GM23338 (cell line): ENCODE results near the gene AGO1. TPM values are rescaled to one million over a fixed set of nuclear protein-coding genes. Genes with fewer than 3 reads are reported as not detected.
"Not testable (repeated sequence)": the region's sequence is repeated elsewhere in the genome, so short reads cannot be mapped to it uniquely, and the experiment has no call there.

Source experiments
- ATAC-seq: fragments of 200-7000 bp; cut with Tn5 transposase; 3 replicates; pipeline ENCODE4 v1.9.1; 2020
- DNase-seq: peaks from one replicate; pipeline ENCODE4 v3.0.0-alpha.2; 2015; ENCODE audit warnings: low spot score
- H2AFZ ChIP-seq: fragments of 200-600 bp; sonication (generic); 2 replicates; pipeline ENCODE4 v1.8.0; 2016; ENCODE audit warnings: antibody characterized with exemption, mild to moderate bottlenecking, moderate library complexity
- H3F3A ChIP-seq: fragments of 200-600 bp; sonication (generic); replicated peaks from 2 replicates; pipeline ENCODE4 v1.8.0; 2017; ENCODE audit warnings: antibody characterized with exemption, mixed run types, low read depth
- H3K27ac ChIP-seq: fragments of 200-600 bp; sonication (generic); 2 replicates; pipeline ENCODE4 v1.6.1; 2016; ENCODE audit warnings: low read depth
- H3K27me3 ChIP-seq: fragments of 200-600 bp; sonication (generic); 2 replicates; pipeline ENCODE4 v1.8.0; 2016; ENCODE audit warnings: mild to moderate bottlenecking, mixed run types, moderate library complexity; ENCODE audit not compliant: insufficient read depth
- H3K36me3 ChIP-seq: fragments of 200-600 bp; sonication (generic); 2 replicates; pipeline ENCODE4 v1.8.0; 2016; ENCODE audit warnings: mild to moderate bottlenecking; ENCODE audit not compliant: insufficient read depth
- H3K4me1 ChIP-seq: fragments of 200-600 bp; sonication (generic); 2 replicates; pipeline ENCODE4 v1.8.0; 2016; ENCODE audit warnings: mild to moderate bottlenecking, moderate library complexity; ENCODE audit not compliant: insufficient read depth
- H3K4me2 ChIP-seq: fragments of 200-600 bp; sonication (generic); 2 replicates; pipeline ENCODE4 v1.7.1; 2017; ENCODE audit warnings: mixed run types
- H3K4me3 ChIP-seq: fragments of 200-600 bp; sonication (generic); 2 replicates; pipeline ENCODE4 v1.6.1; 2016; ENCODE audit warnings: mixed run types
- H3K79me2 ChIP-seq: fragments of 200-600 bp; sonication (generic); replicated peaks from 2 replicates; pipeline ENCODE4 v1.8.0; 2017; ENCODE audit warnings: mild to moderate bottlenecking; ENCODE audit not compliant: insufficient read depth
- H3K9me2 ChIP-seq: fragments of 200-600 bp; sonication (generic); 2 replicates; pipeline ENCODE4 v1.8.0; 2017; ENCODE audit not compliant: insufficient read depth
- H4K20me1 ChIP-seq: fragments of 200-600 bp; sonication (generic); replicated peaks from 2 replicates; pipeline ENCODE4 v1.8.0; 2017; ENCODE audit warnings: mild to moderate bottlenecking; ENCODE audit not compliant: insufficient read depth
- H3K27ac Mint-ChIP-seq: 2 replicates; pipeline ENCODE4 v1.8.0; 2020; ENCODE audit warnings: inconsistent platforms, mild to moderate bottlenecking, moderate library complexity, mixed read lengths
- H3K27me3 Mint-ChIP-seq: 3 replicates; pipeline ENCODE4 v1.8.0; 2022; ENCODE audit warnings: low read depth, mild to moderate bottlenecking, moderate library complexity, mixed read lengths, inconsistent platforms; ENCODE audit not compliant: insufficient read depth, poor library complexity
- H3K36me3 Mint-ChIP-seq: 3 replicates; pipeline ENCODE4 v1.8.0; 2021; ENCODE audit warnings: low read depth, mild to moderate bottlenecking, inconsistent platforms, moderate library complexity, mixed read lengths
- H3K4me1 Mint-ChIP-seq: 3 replicates; pipeline ENCODE4 v1.8.0; 2020; ENCODE audit warnings: mild to moderate bottlenecking, inconsistent platforms, mixed read lengths
- H3K4me3 Mint-ChIP-seq: 3 replicates; pipeline ENCODE4 v1.8.0; 2021; ENCODE audit warnings: moderate library complexity, mild to moderate bottlenecking, inconsistent platforms, mixed read lengths
- H3K9me3 Mint-ChIP-seq: 3 replicates; pipeline ENCODE4 v1.8.0; 2020; ENCODE audit warnings: moderate library complexity, mild to moderate bottlenecking, inconsistent platforms, mixed read lengths
- CTCF ChIP-seq, 2 experiments: fragments of 200-600 bp in 1 of 2; sonication (generic) in 1 of 2; conservative IDR thresholded peaks; 2 replicates each; pipeline versions ENCODE4 v1.5.1 to v1.6.1; 2016 to 2017; ENCODE audit warnings: antibody characterized with exemption in 2 of 2, low read depth in 2 of 2, mild to moderate bottlenecking in 2 of 2, moderate library complexity in 1 of 2
- EZH2 ChIP-seq: fragments of 200-600 bp; sonication (generic); IDR thresholded peaks from one replicate; pipeline ENCODE4 v1.8.0; 2017; ENCODE audit warnings: antibody characterized with exemption, mild to moderate bottlenecking, low read depth; ENCODE audit not compliant: unreplicated experiment
- EZH2phosphoT487 ChIP-seq: fragments of 200-600 bp; sonication (generic); IDR thresholded peaks from one replicate; pipeline ENCODE4 v1.8.1; 2018; ENCODE audit warnings: antibody characterized with exemption; ENCODE audit not compliant: unreplicated experiment
- POLR2AphosphoS5 ChIP-seq: IDR thresholded peaks from 2 replicates; pipeline ENCODE4 v1.6.1; 2016; ENCODE audit warnings: antibody characterized with exemption, low read depth
- REST ChIP-seq: IDR thresholded peaks from one replicate; pipeline ENCODE4 v1.6.1; 2018; ENCODE audit warnings: antibody characterized with exemption; ENCODE audit not compliant: unreplicated experiment
- STAT1 ChIP-seq: IDR thresholded peaks from one replicate; pipeline ENCODE4 v1.6.1; 2016; ENCODE audit warnings: antibody characterized with exemption; ENCODE audit not compliant: unreplicated experiment
- ZNF114 ChIP-seq: fragments of 250-450 bp; sonication (Bioruptor Pico); IDR thresholded peaks from 2 replicates; pipeline ENCODE4 v1.5.0; 2020; ENCODE audit warnings: mild to moderate bottlenecking, moderate library complexity
- polyA plus RNA-seq: library from polyadenylated mRNA; unstranded; fragments of >200 nt; fragmentation: Nextera tagmentation; extraction: Ambion mirVana; gene quantifications from 2 replicates; pipeline ENCODE4 v1.2.1, GENCODE V29; 2016
- total RNA-seq: library from RNA; depleted of rRNA; stranded (reverse); fragments of >200 nt; shearing (Covaris generic); gene quantifications from 2 replicates; pipeline ENCODE4 v1.2.3, GENCODE V29; 2014

Gene AGO1
- total and polyA plus RNA-seq, 2 experiments from 2014 or later: 10.6 to 65.1 TPM

- TF ChIP-seq CTCF (conservative IDR thresholded peaks at IDR 0.05; ENCODE audit: low read depth in 2 of 2) (no peak), EZH2 (no peak)
Measured at GRCh38 chr1:35971601-35972000, 88.6 kb downstream of the AGO1 start (continued).

GRCh38 chr1:35972631-35973030 lies 89.6 kb downstream of the AGO1 start:
- not testable (repeated sequence) for H4K20me1 ChIP-seq, H2AFZ ChIP-seq, H3K27ac ChIP-seq, H3K4me1 ChIP-seq, H3K4me3 Mint-ChIP-seq, H3K4me2 ChIP-seq, DNase-seq, H3K4me1 Mint-ChIP-seq, H3K9me2 ChIP-seq, H3F3A ChIP-seq, H3K79me2 ChIP-seq, H3K9me3 Mint-ChIP-seq, ATAC-seq, H3K36me3 ChIP-seq, H3K4me3 ChIP-seq, H3K27me3 ChIP-seq, H3K27me3 Mint-ChIP-seq, H3K27ac Mint-ChIP-seq
- peaks cover 19% of the 10 kb centered on the region for H3K36me3 Mint-ChIP-seq

GRCh38 chr1:35980090-35980489 lies 97.1 kb downstream of the AGO1 start:
- H3K4me2 ChIP-seq: no peak overlapping the region
- no peaks in the 10 kb centered on the region for H3K79me2 ChIP-seq
- H3K36me3 ChIP-seq: peaks cover 7% of the 10 kb centered on the region; the same call in 1 of the 2 replicates
- Mint-ChIP-seq H3K27me3 (no peaks in the 10 kb centered on the region), H3K9me3 (no peaks in the 10 kb centered on the region), H3K4me3 (no peak overlapping the region), H3K27ac (no peak overlapping the region), H3K4me1 (no peaks in the 10 kb centered on the region), H3K36me3 (peaks cover 16% of the 10 kb centered on the region)
- ATAC-seq (no peak), DNase-seq (no peak)
- H3F3A ChIP-seq: no peaks in the 10 kb centered on the region
- no peaks in the 10 kb centered on the region for H4K20me1 ChIP-seq
- no peak overlapping the region for H3K27ac ChIP-seq
- H3K27me3 ChIP-seq: no peaks in the 10 kb centered on the region
- no peaks in the 10 kb centered on the region for H3K4me1 ChIP-seq
- no peak overlapping the region for H2AFZ ChIP-seq
- no peak overlapping the region for H3K4me3 ChIP-seq
- no peaks in the 10 kb centered on the region for H3K9me2 ChIP-seq
- TF ChIP-seq POLR2AphosphoS5 (no peak), STAT1 (no peak), CTCF (conservative IDR thresholded peaks at IDR 0.05; ENCODE audit: low read depth in 2 of 2) (no peak), ZNF114 (CRISPR knock-in tag) (no peak), REST (no peak), EZH2phosphoT487 (no peak)
